ENCODE measurements around the gene SUCO. TPM values are rescaled to one million over a fixed set of nuclear protein-coding genes. Genes with fewer than 3 reads are reported as not detected.

SUCO gene
- total and polyA plus RNA-seq, 2 of the 8 experiments (the other 6 are each of a cell fraction or from before 2014, with no cell fraction given), result 8.3 to 35.8 TPM

DNA sequence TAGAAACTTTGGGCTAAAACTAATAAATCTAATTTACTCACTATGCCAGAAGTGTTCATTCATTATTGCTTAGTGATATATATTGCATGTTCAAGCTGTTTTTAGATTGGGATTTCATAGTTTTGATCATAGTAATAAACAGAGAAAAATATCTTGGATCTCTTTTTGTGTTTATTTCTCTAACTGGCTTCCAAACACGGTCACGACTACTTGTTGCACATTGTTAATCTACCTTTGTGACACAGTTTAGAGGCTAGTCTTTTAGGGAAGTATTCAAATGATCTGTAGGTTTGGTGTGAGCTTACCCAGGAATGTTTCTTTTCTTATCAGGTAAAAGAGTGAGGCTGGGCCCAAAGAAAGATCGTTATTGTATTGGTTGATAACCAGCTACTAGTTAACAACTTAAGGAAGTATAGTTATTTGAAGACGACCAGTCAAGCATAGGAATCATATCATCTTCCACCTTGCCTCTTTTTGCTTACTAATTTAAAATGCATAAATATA is 75.2 kb downstream of the SUCO start:
- Histone ChIP-seq H2BK15ac (ENCODE audit: low read length) (no peak overlapping the region), H3K9ac (replicated peaks in 1 of 4; ENCODE audit: extremely low read depth in 1 of 4, low read depth in 3 of 4, low read length in 3 of 4) (no peak overlapping the region), H2BK120ac (replicated peaks; ENCODE audit: low read depth, low read length) (no peak overlapping the region), H3K23ac (ENCODE audit: insufficient read length) (no peak overlapping the region), H3K79me1 (ENCODE audit: low read depth, low read length) (no peaks in the 10 kb centered on the region), H3K4ac (replicated peaks; ENCODE audit: insufficient read length, low read depth, low read length) (no peak overlapping the region), H4K5ac (ENCODE audit: insufficient read length, low read depth, low read length) (no peak overlapping the region), H2BK20ac (ENCODE audit: low read length) (no peak overlapping the region), H3K4me3 (ENCODE audit: extremely low read depth in 1 of 4, insufficient read depth in 2 of 4, low read depth in 3 of 4, low read length in 4 of 4) (no peak overlapping the region), H4K91ac (replicated peaks; ENCODE audit: insufficient read length, low read length) (no peak overlapping the region), H3K14ac (ENCODE audit: insufficient read length) (no peak overlapping the region), H3K9me3 (ENCODE audit: insufficient read depth in 2 of 2, low read depth in 1 of 2, low read length in 1 of 2) (no peaks in the 10 kb centered on the region), H3K23me2 (ENCODE audit: low read depth, low read length) (no peaks in the 10 kb centered on the region), H4K20me1 (replicated peaks in 1 of 2; ENCODE audit: control insufficient read depth in 1 of 2, insufficient read depth in 2 of 2, low read length in 2 of 2) (no peaks in the 10 kb centered on the region), H3K56ac (replicated peaks; ENCODE audit: insufficient read length, low read depth, low read length) (no peak overlapping the region), H4K8ac (ENCODE audit: extremely low read depth, insufficient read depth, low read length) (no peak overlapping the region), H3K36me3 (ENCODE audit: control insufficient read depth in 2 of 4, insufficient read depth in 4 of 4, low read length in 3 of 4) (peaks cover 4 to 35% (median 13%) of the 10 kb centered on the region in 4 experiments; a peak in 6 of 8 replicates), H3K18ac (ENCODE audit: extremely low read depth, low read length) (no peak overlapping the region), H2AFZ (ENCODE audit: low read length) (no peak overlapping the region), H2BK12ac (ENCODE audit: low read depth, low read length) (no peak overlapping the region), H3K27ac (ENCODE audit: low read depth, low read length) (no peak overlapping the region), H3K27me3 (replicated peaks in 1 of 4; ENCODE audit: control insufficient read depth in 3 of 4, extremely low read depth in 1 of 4, insufficient read depth in 3 of 4, low read length in 3 of 4) (no peaks in the 10 kb centered on the region), H3K79me2 (ENCODE audit: control insufficient read depth in 1 of 2, insufficient read depth in 2 of 2, low read length in 2 of 2) (no peaks in the 10 kb centered on the region), H3K4me1 (replicated peaks in 1 of 4; ENCODE audit: control insufficient read depth in 3 of 4, insufficient read depth in 4 of 4, low read length in 3 of 4) (no peaks in the 10 kb centered on the region), H2BK5ac (ENCODE audit: low read depth, low read length) (no peak overlapping the region), H3K4me2 (ENCODE audit: insufficient read depth in 1 of 2, low read depth in 2 of 2, low read length in 2 of 2) (no peak overlapping the region), H2AK5ac (ENCODE audit: low read depth, low read length) (no peak overlapping the region)
- DNase-seq (ENCODE audit: low read depth in 1 of 2, low spot score in 2 of 2) (no peak), FAIRE-seq (no peak)
- 93% methylated on average over 4 of the region's 4 CpGs; no CpG with 5 or more reads in 1 of the 2 experiments for WGBS, 2 experiments (ENCODE audit: extremely low coverage in 1 of 2, insufficient coverage in 1 of 2, insufficient read length in 1 of 2, insufficient replicate concordance in 2 of 2, low coverage in 1 of 2, low lambda C conversion rate in 2 of 2, missing lambda C conversion rate in 1 of 2)
- CTCF ChIA-PET (ENCODE audit: partially characterized antibody), result interaction anchor here (0.8 to 6.8 kb wide), 4 partner anchors 110 to 121 kb away, joined by 3 to 96 read pairs (median 6); no protein-coding TSS in a partner anchor
- POLR2A ChIA-PET (ENCODE audit: partially characterized antibody), result no interaction called here
- no peak for TF ChIP-seq RBBP5 (IDR thresholded peaks at IDR 0.05; ENCODE audit: borderline replicate concordance, low read depth, low read length)
- TF ChIP-seq GABPA (IDR thresholded peaks at IDR 0.05; ENCODE audit: borderline replicate concordance, insufficient read depth, low read length), result no peak
- no peak for TF ChIP-seq SIX5 (IDR thresholded peaks at IDR 0.05; ENCODE audit: low read depth, low read length)
- TF ChIP-seq, protein P1, sequence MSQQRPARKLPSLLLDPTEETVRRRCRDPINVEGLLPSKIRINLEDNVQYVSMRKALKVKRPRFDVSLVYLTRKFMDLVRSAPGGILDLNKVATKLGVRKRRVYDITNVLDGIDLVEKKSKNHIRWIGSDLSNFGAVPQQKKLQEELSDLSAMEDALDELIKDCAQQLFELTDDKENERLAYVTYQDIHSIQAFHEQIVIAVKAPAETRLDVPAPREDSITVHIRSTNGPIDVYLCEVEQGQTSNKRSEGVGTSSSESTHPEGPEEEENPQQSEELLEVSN (IDR thresholded peaks at IDR 0.05), result no peak
- TF ChIP-seq CTCF (IDR thresholded peaks at IDR 0.05; ENCODE audit: control extremely low read depth in 1 of 3, insufficient read depth in 1 of 3, low read depth in 1 of 3, low read length in 3 of 3), result no peak
- no peak for TF ChIP-seq POLR2A (IDR thresholded peaks at IDR 0.05; ENCODE audit: control extremely low read depth in 1 of 2, low read depth in 2 of 2, low read length in 2 of 2)
- no peak for TF ChIP-seq ZNF274 (IDR thresholded peaks at IDR 0.05; ENCODE audit: borderline replicate concordance, extremely low read depth, low read length)
- no peak for TF ChIP-seq JUND (IDR thresholded peaks at IDR 0.05; ENCODE audit: low read length)
- no peak for TF ChIP-seq HDAC2 (IDR thresholded peaks at IDR 0.05; ENCODE audit: borderline replicate concordance in 1 of 2, low read depth in 2 of 2, low read length in 2 of 2)
- TF ChIP-seq CHD1 (IDR thresholded peaks at IDR 0.05; ENCODE audit: low read depth, low read length), result no peak
- TF ChIP-seq YY1 (IDR thresholded peaks at IDR 0.05; ENCODE audit: low read depth, low read length), result no peak
